Measurements from ENCODE around the gene JPT2.

The JPT2 gene

DNA sequence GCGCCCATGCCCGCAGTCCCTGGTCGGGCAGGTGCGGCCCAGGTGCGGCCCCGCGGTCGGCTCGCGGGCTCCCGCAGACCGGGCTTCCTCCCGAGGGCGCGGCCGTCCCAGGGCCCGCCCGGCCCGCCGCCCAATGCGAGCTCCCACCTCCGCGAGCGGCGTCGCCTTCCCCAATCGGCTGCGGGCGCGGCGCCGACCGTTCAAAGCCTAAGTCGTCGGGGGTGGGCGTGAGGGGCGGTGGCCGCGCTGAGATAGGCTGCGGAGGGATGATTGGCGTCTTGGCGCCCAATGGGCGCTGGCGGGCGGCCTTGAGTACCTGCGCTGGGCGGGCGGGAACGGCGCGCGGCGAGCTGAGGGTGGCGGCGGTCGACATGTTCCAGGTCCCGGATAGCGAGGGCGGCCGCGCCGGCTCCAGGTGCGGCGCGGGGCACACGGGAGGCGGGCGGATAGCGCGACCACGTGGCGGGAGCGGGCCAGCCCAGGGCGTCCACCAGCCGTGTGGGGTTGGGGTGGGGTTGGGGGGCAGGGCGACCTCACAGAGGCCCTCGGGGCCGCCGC lies at the start of gene JPT2:
JPT2 (plus strand) TSS at position 338 of the 558 bp plus-strand sequence; CDS start at position 372, 34 bp downstream.
- peak; percentile 87 for DNase-seq

DNA sequence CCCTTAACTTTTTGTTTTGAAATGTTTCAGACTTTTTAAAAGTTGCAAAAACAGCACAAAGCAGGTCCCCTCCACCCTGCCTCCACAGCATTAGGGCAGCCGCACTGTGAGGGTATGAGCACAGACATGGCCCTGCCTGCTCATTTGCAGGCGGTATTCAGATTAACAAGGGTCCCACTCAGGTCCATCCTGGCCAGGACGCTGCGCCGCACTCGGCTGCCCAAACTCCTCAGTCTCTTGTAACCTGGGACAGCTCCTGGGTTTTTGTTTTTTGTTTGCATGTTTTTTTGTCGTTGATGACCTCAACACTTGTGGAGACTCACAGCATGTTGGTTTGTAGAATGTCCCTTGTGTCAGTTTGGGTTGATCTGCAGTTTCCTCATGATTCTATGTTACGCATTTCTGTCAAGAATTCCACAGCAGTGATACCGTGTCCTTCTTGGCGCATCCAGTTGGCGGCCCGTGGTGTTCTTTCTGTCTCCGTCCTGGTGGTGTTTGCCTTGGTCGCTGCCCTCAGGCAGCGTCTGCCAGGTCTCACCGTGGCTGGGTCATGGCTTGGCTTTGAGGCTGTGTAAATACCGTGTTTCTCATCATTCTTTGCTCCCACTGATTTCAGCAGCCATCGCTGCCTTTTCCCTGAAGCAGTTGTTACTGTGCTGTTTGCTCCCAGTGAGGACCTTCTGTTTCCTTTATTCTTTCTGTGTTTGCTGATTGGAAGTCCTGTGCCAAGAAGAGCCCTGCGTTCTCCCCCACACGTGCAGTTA lies 47.4 kb upstream of the JPT2 start:
- DNase-seq: no peak

GRCh38 chr16:1631230-1631629 lies 46.8 kb upstream of the JPT2 start:
- DNase-seq: no peak

DNA sequence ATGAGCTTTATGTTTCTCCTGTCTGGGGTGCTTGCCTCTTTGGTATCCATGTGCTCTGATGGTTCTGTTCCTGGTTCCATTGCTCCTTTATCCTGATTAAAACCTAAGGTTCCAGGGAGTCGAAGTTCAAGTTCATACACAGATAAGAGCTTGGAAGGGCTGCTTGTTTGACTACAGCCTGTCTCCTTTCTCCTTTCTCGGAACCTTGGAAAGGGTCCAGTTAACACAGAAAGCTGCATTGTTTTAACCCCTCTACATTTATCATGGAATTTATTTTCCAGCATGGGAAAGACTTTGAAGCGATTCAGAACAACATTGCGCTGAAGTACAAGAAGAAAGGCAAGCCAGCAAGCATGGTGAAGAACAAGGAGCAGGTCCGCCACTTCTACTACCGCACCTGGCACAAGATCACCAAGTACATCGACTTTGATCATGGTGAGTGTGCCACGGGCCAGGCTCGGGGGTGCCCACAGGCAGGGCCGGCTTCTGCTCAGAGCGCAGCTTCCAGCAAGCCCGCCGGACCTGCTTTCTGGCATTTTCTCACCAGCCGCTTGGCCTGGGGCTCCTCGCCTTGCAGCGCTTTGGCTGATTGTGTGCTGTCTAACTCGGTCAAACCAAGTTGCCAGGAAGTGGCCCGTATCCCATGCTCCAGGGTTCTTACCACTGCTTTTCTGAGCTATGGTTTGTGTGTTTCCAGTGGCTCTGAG lies 46.0 kb upstream of the JPT2 start:
- DNase-seq: no peak

DNA sequence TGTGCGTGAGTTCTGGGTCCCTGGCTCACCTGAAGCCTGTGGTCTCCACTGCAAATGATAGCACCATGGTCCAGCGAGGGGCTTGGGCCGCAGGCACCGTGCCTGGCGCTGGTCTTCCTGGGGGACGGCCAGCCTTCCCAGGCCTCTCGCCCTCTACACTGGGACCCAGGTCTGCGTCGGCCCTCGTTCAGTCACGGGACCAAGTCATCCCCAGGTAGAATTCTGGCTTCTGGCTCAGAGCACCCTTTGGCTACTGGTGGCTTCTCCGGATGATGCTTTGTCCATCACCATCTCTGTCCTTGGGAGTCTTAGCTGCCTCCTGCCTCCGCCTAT lies 45.5 kb upstream of the JPT2 start:
- DNase-seq: no peak

DNA sequence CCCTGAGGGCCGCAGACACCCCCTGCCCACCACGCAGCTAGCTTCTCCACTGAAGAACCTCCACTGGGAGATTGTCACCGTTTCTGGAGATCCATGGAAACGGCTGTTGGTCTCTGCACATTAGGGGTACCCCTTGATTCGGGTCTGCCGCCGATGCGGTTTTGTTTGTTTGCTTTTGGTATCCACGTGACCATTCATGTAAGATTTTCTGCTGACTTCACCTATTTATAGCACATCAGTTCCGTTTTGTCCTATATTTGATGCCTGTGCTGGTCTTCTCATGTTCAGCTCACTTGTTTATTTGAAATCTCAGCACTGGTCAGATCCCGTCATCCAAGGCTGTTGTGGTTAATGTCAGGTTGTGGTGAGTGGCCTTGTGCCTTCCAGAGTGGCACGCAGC lies 44.8 kb upstream of the JPT2 start:
- DNase-seq: no peak

DNA sequence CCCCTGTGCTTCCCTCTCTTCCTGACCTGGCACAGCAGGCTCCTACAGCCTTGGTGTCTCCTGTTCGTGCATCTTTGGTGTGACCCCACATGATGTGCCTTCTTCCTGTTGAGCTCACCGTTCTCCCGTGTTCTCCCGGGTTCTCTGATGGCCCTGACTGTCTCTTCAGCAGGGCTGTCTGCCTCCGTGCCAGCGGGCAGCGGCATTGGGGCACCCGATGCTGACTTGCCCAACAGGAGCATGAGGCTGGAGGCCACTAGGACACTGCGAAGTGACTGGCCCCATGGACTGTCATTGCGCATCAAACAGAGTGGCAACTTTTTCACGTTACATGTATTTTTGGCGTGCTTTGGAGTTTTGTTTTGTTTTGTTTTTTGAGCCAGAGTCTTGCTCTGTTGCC lies 43.5 kb upstream of the JPT2 start:
- DNase-seq: no peak

- no peak for DNase-seq
Measured at GRCh38 chr16:1635070-1635469, 43.0 kb upstream of the JPT2 start.

GRCh38 chr16:1637526-1637925 lies 40.6 kb upstream of the JPT2 start:
- DNase-seq: no peak

DNA sequence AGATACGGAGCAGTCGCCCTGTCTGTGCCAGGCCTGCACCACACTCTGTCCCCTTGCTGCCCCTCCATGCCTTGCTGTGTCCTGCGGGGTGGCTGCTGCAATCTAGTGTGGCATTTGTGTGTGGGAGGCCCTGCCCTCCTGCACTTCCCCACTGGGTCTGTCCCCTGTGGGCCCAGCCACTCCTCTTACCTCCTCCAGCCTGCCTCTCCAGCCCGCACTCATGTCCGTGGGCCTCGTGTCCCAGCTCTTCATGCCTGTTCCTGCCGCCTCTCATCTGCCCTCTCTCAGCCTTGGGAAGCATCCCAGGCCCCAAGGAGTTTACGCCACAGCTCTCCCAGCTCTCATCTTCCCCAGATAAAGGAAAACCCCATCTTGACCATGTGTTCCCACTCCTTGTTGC lies 39.3 kb upstream of the JPT2 start:
- DNase-seq: no peak

- DNase-seq: no peak
Measured at GRCh38 chr16:1639282-1639681, 38.8 kb upstream of the JPT2 start.

- DNase-seq: no peak
Measured at GRCh38 chr16:1639860-1640259, 38.2 kb upstream of the JPT2 start.

GRCh38 chr16:1640261-1640941 lies 37.7 kb upstream of the JPT2 start:
- no peak for DNase-seq

DNA sequence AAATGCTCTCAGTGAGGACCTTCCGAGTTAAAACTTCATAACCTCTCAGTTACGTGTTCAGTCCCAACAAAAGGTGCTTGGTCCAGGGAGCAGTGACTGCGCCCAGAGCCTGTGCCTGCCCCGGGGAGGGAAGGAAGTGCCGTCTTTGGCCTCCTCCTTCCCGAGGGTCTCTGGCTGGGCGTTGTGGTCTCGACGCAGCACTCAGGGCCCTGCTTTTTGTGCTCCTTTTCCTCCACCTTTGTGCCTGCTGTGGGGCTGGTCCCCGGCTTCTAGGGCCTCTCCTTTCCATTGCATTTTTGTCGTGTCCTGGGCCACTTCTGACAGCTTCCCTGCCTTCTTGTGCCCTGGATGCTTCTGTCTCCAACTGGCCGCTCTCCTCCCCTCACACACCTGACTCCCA lies 36.8 kb upstream of the JPT2 start:
- DNase-seq: no peak

DNA sequence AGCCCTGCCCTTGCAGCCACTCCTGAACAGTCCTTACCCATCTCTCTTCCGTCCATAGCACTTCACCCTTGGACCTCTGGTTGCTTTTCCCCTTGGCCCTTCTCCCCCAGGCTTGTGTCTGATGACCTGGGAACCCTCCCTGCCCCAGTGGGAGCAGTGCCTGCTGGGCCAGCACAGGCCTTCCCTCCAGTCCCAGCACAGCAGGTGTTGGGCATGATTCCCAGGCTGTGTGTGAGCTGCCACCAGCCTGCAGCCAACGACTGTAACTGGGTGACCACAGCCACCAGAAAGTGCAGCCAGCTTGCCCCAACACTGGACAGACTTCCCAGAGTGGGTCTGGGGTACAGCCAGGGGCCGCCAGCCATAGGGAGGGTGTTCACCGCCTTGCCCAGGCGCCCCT lies 35.9 kb upstream of the JPT2 start:
- DNase-seq: no peak

GRCh38 chr16:1642753-1643152 lies 35.3 kb upstream of the JPT2 start:
- no peak for DNase-seq

- DNase-seq: no peak
Measured at GRCh38 chr16:1643521-1643920, 34.6 kb upstream of the JPT2 start.

DNA sequence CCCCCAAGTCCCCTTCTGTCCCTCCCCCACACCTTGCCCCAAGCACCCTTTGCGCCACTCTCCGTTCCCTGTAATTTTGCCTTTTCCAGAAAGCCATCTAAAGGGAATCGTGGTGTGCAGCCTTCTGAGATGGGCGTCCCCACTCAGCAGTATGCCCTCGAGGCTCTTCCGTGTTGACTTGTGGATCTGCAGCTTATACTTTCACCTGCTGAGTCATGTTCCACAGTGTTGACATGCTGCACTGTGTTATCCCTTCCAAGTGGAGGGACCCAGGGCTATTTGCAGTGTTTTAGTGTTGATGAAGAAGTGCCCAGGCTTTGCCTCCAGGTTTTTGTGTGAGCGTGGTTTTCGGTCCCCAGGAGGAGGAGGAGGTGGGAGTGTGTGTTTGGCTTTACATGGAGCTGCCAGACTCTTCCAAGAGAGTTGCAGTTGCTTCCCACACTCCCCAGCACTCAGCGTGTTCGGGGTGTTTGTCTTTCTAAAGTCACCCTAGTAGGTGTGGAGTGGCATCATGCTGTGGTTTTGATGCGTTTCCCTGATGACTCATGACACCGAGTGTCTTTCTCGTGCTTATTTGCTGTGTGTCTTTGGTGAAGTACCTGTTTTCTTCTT lies 32.1 kb upstream of the JPT2 start:
- DNase-seq: no peak

GRCh38 chr16:1647856-1648255 lies 30.2 kb upstream of the JPT2 start:
- no peak for DNase-seq

DNA sequence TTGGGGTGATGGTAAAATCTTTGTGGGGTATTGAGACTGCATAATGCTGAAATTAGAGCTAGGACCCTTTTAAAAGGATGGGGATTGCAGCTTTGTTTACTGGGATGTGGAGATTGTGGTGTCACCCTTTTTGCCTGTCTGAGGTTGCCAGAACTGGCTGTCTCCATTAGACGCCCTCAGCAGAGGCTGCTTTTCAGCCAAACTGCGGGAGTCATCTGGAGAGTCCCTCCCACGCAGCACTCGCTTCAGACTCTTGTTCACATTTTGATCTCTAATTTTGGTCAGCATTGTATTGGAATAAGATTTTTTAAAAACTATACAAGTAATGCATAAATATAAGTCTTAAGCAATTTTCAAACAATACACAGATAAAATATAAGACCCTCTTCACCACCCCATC lies 27.9 kb upstream of the JPT2 start:
- no peak for DNase-seq

DNA sequence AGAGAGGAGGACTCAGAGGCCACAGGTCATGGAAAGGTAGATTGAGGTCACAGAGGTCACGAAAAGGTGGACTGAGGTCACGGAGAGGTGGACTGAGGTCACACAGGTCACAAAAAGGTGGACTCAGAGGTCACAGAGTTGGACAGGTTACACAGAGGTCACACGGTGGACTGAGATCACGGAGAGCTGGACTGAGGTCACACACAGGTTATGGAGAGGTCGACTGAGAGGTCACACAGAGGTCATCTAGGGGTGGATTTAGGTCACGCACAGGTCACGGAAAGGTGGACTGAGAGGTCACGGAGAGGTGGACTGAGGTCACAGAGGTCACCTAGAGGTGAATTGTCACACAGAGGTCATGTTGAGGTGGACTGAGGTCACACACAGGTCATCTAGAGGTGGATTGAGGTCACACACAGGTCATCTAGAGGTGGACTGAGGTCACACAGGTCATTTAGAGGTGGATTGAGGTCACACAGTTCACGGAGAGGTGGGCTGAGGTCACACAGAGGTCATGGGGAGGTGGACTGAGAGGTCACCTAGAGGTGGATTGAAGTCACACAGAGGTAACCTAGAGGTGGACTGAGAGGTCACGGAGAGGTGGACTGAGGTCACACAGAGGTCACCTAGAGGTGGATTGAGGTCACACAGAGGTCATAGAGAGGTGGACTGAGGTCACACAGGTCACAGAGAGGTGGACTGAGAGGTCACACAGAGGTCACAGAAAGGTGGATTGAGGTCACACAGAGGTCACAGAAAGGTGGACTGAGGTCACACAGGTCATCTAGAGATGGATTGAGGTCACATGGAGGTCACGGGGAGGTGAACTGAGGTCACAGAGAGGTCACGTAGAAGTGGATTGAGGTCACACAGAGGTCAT lies 26.7 kb upstream of the JPT2 start:
- DNase-seq: no peak

GRCh38 chr16:1651974-1652312 lies 26.1 kb upstream of the JPT2 start:
- no peak for DNase-seq

- no peak for DNase-seq
Measured at GRCh38 chr16:1653023-1653422, 25.1 kb upstream of the JPT2 start.

Measured in amniotic stem cell (primary cell).